ENCODE measurements around the gene TCF23. TPM values are rescaled to one million over a fixed set of nuclear protein-coding genes. Genes with fewer than 3 reads are reported as not detected.

TCF23 gene
- total and polyA plus RNA-seq, 2 of the 4 experiments (the other 2 are of a cell fraction) = not detected

DNA sequence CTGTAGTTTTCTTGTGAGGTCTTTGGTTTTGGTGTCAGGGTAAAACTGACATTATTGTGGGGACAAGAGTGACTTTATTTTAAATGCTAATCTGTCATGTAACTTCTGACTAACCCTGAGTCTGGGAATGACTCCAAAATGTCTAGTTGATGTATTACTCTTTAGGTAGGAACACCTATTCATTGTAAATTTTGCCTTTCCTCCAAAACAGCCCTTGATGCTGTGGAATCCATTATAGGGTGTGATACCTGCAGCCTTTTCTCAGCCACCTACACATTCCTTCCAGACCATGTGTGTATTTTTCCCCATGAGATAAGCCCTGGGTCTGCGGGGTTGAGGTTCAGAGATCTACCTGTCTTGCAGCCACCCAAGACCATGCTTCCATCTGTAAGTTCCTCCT, 5.5 kb upstream of the TCF23 start:
- dilution Hi-C loops (cut with HindIII; ENCODE audit: low sequenced_read_pairs, unreplicated experiment) = no loop called here
- POLR2A ChIA-PET (ENCODE audit: unreplicated experiment) = interaction anchor here (0.7 kb wide), 1 partner anchor 30 kb away, joined by 4 read pairs; no protein-coding TSS in a partner anchor

More for the DNA sequence above, 5.5 kb upstream of the TCF23 start:
- Histone ChIP-seq H3K9ac (ENCODE audit: low read depth, low read length) (no peak overlapping the region), H3K36me3 (ENCODE audit: control insufficient read depth, insufficient read depth, low read length) (no peaks in the 10 kb centered on the region), H4K5ac (ENCODE audit: low read depth, low read length) (no peak overlapping the region), H3K14ac (replicated peaks; ENCODE audit: low read depth, low read length) (no peak overlapping the region), H3K9me1 (ENCODE audit: insufficient read depth, low read length) (no peaks in the 10 kb centered on the region), H3K9me3 (ENCODE audit: control insufficient read depth, insufficient read depth, low read length) (peaks cover 7% of the 10 kb centered on the region), H2AFZ (replicated peaks; ENCODE audit: low read length, poor library complexity) (no peak overlapping the region), H4K91ac (ENCODE audit: insufficient read depth, low read depth, low read length) (no peak overlapping the region), H2AK9ac (replicated peaks; ENCODE audit: low read depth, low read length, poor library complexity) (no peak overlapping the region), H3K4me3 (ENCODE audit: insufficient read depth, low read depth, low read length) (no peak overlapping the region), H4K8ac (ENCODE audit: low read depth in 2 of 2, low read length in 2 of 2) (no peak overlapping the region), H4K20me1 (ENCODE audit: insufficient read depth, low read length) (no peaks in the 10 kb centered on the region), H2BK20ac (ENCODE audit: low read depth, low read length) (no peak overlapping the region), H2BK15ac (ENCODE audit: low read depth, low read length) (no peak overlapping the region), H3K79me1 (ENCODE audit: low read depth in 1 of 2, low read length in 2 of 2) (no peaks in the 10 kb centered on the region), H2AK5ac (ENCODE audit: low read depth, low read length) (no peak overlapping the region), H3K4me2 (ENCODE audit: low read depth, low read length) (no peak overlapping the region), H3K18ac (ENCODE audit: low read depth, low read length) (no peak overlapping the region), H2BK120ac (ENCODE audit: low read depth, low read length) (no peak overlapping the region), H3K27me3 (ENCODE audit: control insufficient read depth, insufficient read depth, low read length) (peaks cover 24% of the 10 kb centered on the region), H2BK5ac (ENCODE audit: low read depth, low read length, poor library complexity, severe bottlenecking) (no peak overlapping the region), H3K4me1 (ENCODE audit: control insufficient read depth, insufficient read depth, low read length) (no peaks in the 10 kb centered on the region), H3K4ac (ENCODE audit: low read depth, low read length) (no peak overlapping the region), H3K56ac (ENCODE audit: extremely low read depth, insufficient read depth, low read length) (no peak overlapping the region), H3K23ac (ENCODE audit: low read depth, low read length) (no peak overlapping the region), H3K27ac (ENCODE audit: insufficient read depth, low read length) (no peak overlapping the region)
- ATAC-seq (ENCODE audit: low read depth) (no peak), DNase-seq (no peak)
- CTCF ChIA-PET = interaction anchor here (1.0 kb wide), 1 partner anchor 14 kb away, joined by 5 read pairs; no protein-coding TSS in a partner anchor
- no CpG with 5 or more reads among the region's 1 CpG for WGBS, 2 experiments (ENCODE audit: extremely low coverage in 2 of 2, insufficient read length in 1 of 2)
- intact Hi-C loops (cut with micrococcal nuclease) = no loop called here
- no peak for TF ChIP-seq BHLHE40 (IDR thresholded peaks at IDR 0.05; ENCODE audit: low read depth, low read length)
- no peak for TF ChIP-seq RFX5 (IDR thresholded peaks at IDR 0.05; ENCODE audit: low read depth, low read length)
- TF ChIP-seq, protein P1, sequence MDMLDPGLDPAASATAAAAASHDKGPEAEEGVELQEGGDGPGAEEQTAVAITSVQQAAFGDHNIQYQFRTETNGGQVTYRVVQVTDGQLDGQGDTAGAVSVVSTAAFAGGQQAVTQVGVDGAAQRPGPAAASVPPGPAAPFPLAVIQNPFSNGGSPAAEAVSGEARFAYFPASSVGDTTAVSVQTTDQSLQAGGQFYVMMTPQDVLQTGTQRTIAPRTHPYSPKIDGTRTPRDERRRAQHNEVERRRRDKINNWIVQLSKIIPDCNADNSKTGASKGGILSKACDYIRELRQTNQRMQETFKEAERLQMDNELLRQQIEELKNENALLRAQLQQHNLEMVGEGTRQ (IDR thresholded peaks at IDR 0.05; ENCODE audit: low read depth, low read length) = no peak
- no peak for TF ChIP-seq CEBPB (IDR thresholded peaks at IDR 0.05; ENCODE audit: low read depth, low read length)
- TF ChIP-seq MXI1 (IDR thresholded peaks at IDR 0.05; ENCODE audit: borderline replicate concordance, low read depth, low read length) = no peak
- TF ChIP-seq RAD21 (IDR thresholded peaks at IDR 0.05; ENCODE audit: low read length) = no peak
- TF ChIP-seq POLR2A (IDR thresholded peaks at IDR 0.05; ENCODE audit: low read depth, low read length) = no peak
- TF ChIP-seq CHD1 (IDR thresholded peaks at IDR 0.05; ENCODE audit: low read depth, low read length) = no peak
- in situ Hi-C loops (cut with MboI; ENCODE audit: low sequenced_read_pairs) = no loop called here
- BruUV-seq (replicated peaks) = no TSS peak
